BE2C (cell line): ENCODE results near the gene CCND2.

ENCODE experiments used
- DNase-seq: peaks from one replicate; pipeline ENCODE4 v3.0.0-alpha.2; 2020
- H3K27me3 ChIP-seq: fragments of 250-450 bp; sonication (Bioruptor Pico); 2 replicates; pipeline ENCODE4 v1.5.1; 2020; ENCODE audit warnings: mild to moderate bottlenecking
- H3K36me3 ChIP-seq: fragments of 250-450 bp; sonication (Bioruptor Pico); 2 replicates; pipeline ENCODE4 v1.5.1; 2020; ENCODE audit warnings: mild to moderate bottlenecking
- H3K4me1 ChIP-seq: fragments of 250-450 bp; sonication (Bioruptor Pico); 2 replicates; pipeline ENCODE4 v1.5.1; 2020
- H3K4me3 ChIP-seq: 2 replicates; pipeline ENCODE4 v1.5.1; 2011; ENCODE audit warnings: low read depth, low read length
- H3K9me3 ChIP-seq: fragments of 250-450 bp; sonication (Bioruptor Pico); 2 replicates; pipeline ENCODE4 v1.5.1; 2020
- CTCF ChIP-seq: IDR thresholded peaks from 2 replicates; pipeline ENCODE4 v1.5.1; 2012; ENCODE audit warnings: mild to moderate bottlenecking, low read depth, low read length

The CCND2 gene

GRCh38 chr12:4281173-4281654 lies 7.7 kb downstream of the CCND2 start:
- H3K27me3 ChIP-seq: peaks cover 61% of the 10 kb centered on the region
- no peaks in the 10 kb centered on the region for H3K4me1 ChIP-seq
- no peaks in the 10 kb centered on the region for H3K36me3 ChIP-seq
- no peak for TF ChIP-seq CTCF
- DNase-seq: no peak
- no peak overlapping the region for H3K4me3 ChIP-seq
- H3K9me3 ChIP-seq: no peaks in the 10 kb centered on the region

GRCh38 chr12:4282103-4282891 lies 8.7 kb downstream of the CCND2 start:
- Histone ChIP-seq H3K36me3 (no peaks in the 10 kb centered on the region), H3K4me1 (no peaks in the 10 kb centered on the region)
- no peak for DNase-seq

GRCh38 chr12:4282892-4283511 lies 9.4 kb downstream of the CCND2 start:
- no peak overlapping the region for H3K4me3 ChIP-seq
- H3K27me3 ChIP-seq: peaks cover 63% of the 10 kb centered on the region
- H3K4me1 ChIP-seq: no peaks in the 10 kb centered on the region
- DNase-seq: no peak
- no peak for TF ChIP-seq CTCF
- no peaks in the 10 kb centered on the region for H3K9me3 ChIP-seq
- no peaks in the 10 kb centered on the region for H3K36me3 ChIP-seq

More at GRCh38 chr12:4282103-4282891, 8.7 kb downstream of the CCND2 start:
- peaks cover 61% of the 10 kb centered on the region for H3K27me3 ChIP-seq
- no peaks in the 10 kb centered on the region for H3K9me3 ChIP-seq
- no peak for TF ChIP-seq CTCF
- no peak overlapping the region for H3K4me3 ChIP-seq

GRCh38 chr12:4283512-4284255 lies 10.1 kb downstream of the CCND2 start:
- no peak for DNase-seq
- Histone ChIP-seq H3K27me3 (peaks cover 68% of the 10 kb centered on the region), H3K4me3 (no peak overlapping the region), H3K9me3 (no peaks in the 10 kb centered on the region), H3K4me1 (no peaks in the 10 kb centered on the region), H3K36me3 (no peaks in the 10 kb centered on the region)
- TF ChIP-seq CTCF: no peak

GRCh38 chr12:4284306-4284705 lies 10.7 kb downstream of the CCND2 start:
- peaks cover 74% of the 10 kb centered on the region for H3K27me3 ChIP-seq

More at GRCh38 chr12:4284306-4284705, 10.7 kb downstream of the CCND2 start:
- Histone ChIP-seq H3K9me3 (no peaks in the 10 kb centered on the region), H3K4me1 (no peaks in the 10 kb centered on the region), H3K4me3 (no peak overlapping the region), H3K36me3 (no peaks in the 10 kb centered on the region)
- DNase-seq: no peak
- TF ChIP-seq CTCF: no peak
